Muscle layer of duodenum (tissue), 2 donors: ENCODE measurements around the gene LSMEM2.
"Not testable (repeated sequence)": the region's sequence is repeated elsewhere in the genome, so short reads cannot be mapped to it uniquely, and the experiment has no call there.

Experiments used
- H3K27ac ChIP-seq: one replicate; pipeline ENCODE4 v1.7.0; 2013; ENCODE audit warnings: mild to moderate bottlenecking, low read length
- H3K27me3 ChIP-seq: one replicate; pipeline ENCODE4 v1.7.0; 2013; ENCODE audit warnings: low read depth, mild to moderate bottlenecking, control low read depth, low read length
- H3K36me3 ChIP-seq, 2 donors: one replicate each; pipeline ENCODE4 v1.7.0; 2013; ENCODE audit warnings: low read length in 2 of 2, control low read depth in 1 of 2, mild to moderate bottlenecking in 1 of 2; ENCODE audit not compliant: insufficient read depth in 2 of 2, control insufficient read depth in 1 of 2
- H3K4me1 ChIP-seq, 2 donors: one replicate each; pipeline ENCODE4 v1.7.0; 2013; ENCODE audit warnings: low read length in 2 of 2, mild to moderate bottlenecking in 2 of 2, control low read depth in 1 of 2, moderate library complexity in 1 of 2; ENCODE audit not compliant: insufficient read depth in 2 of 2, control insufficient read depth in 1 of 2
- H3K4me3 ChIP-seq, 2 donors: one replicate each; pipeline ENCODE4 v1.7.0; 2013; ENCODE audit warnings: low read length in 2 of 2, low read depth in 1 of 2, mild to moderate bottlenecking in 1 of 2
- H3K9me3 ChIP-seq, 2 donors: one replicate each; pipeline ENCODE4 v1.7.0; 2013; ENCODE audit warnings: low read length in 2 of 2, control low read depth in 1 of 2, mild to moderate bottlenecking in 1 of 2; ENCODE audit not compliant: control insufficient read depth in 1 of 2
- donor health status: healthy.

Gene LSMEM2

GRCh38 chr3:50258979-50259378 lies 19.9 kb upstream of the LSMEM2 start:
- Histone ChIP-seq H3K4me3 (no peak overlapping the region), H3K9me3 (no peaks in the 10 kb centered on the region), H3K4me1 (peaks cover 6 to 19% of the 10 kb centered on the region in 2 donors), H3K36me3 (peaks cover 25 to 43% of the 10 kb centered on the region in 2 donors), H3K27ac (peak overlapping the region; percentile 63), H3K27me3 (no peaks in the 10 kb centered on the region)

GRCh38 chr3:50259432-50260026 lies 19.4 kb upstream of the LSMEM2 start:
- H3K4me1 ChIP-seq = peaks cover 9 to 24% of the 10 kb centered on the region in 2 donors
- H3K27ac ChIP-seq = peak overlapping the region; percentile 63
- no peaks in the 10 kb centered on the region for H3K9me3 ChIP-seq
- no peaks in the 10 kb centered on the region for H3K27me3 ChIP-seq
- peak overlapping the region in 1 of 2 donors; percentile 25 for H3K4me3 ChIP-seq
- H3K36me3 ChIP-seq = peaks cover 19 to 38% of the 10 kb centered on the region in 2 donors

GRCh38 chr3:50260027-50260941 lies 18.6 kb upstream of the LSMEM2 start:
- H3K36me3 ChIP-seq = peaks cover 19 to 30% of the 10 kb centered on the region in 2 donors
- peak overlapping the region; percentile 49 for H3K27ac ChIP-seq
- H3K4me3 ChIP-seq = peak overlapping the region; percentile 18 to 57
- peaks cover 14 to 29% of the 10 kb centered on the region in 2 donors for H3K4me1 ChIP-seq
- H3K9me3 ChIP-seq = no peaks in the 10 kb centered on the region
- no peaks in the 10 kb centered on the region for H3K27me3 ChIP-seq

- Histone ChIP-seq H3K4me3 (peak overlapping the region in 1 of 2 donors; percentile 57), H3K4me1 (peaks cover 20 to 36% of the 10 kb centered on the region in 2 donors), H3K36me3 (peaks cover 19 to 27% of the 10 kb centered on the region in 2 donors), H3K27ac (peak overlapping the region; percentile 49), H3K9me3 (no peaks in the 10 kb centered on the region), H3K27me3 (no peaks in the 10 kb centered on the region)
These were observed 17.9 kb upstream of the LSMEM2 start for GRCh38 chr3:50260942-50261441.

- Histone ChIP-seq H3K4me3 (peak overlapping the region in 1 of 2 donors; percentile 57), H3K9me3 (no peaks in the 10 kb centered on the region), H3K27ac (peak overlapping the region; percentile 49), H3K36me3 (peaks cover 15 to 22% of the 10 kb centered on the region in 2 donors), H3K4me1 (peaks cover 24 to 41% of the 10 kb centered on the region in 2 donors), H3K27me3 (no peaks in the 10 kb centered on the region)
These were observed 17.4 kb upstream of the LSMEM2 start for GRCh38 chr3:50261505-50261904.

GRCh38 chr3:50262200-50262599 lies 16.7 kb upstream of the LSMEM2 start:
- H3K27ac ChIP-seq, H3K4me3 ChIP-seq, H3K9me3 ChIP-seq, H3K27me3 ChIP-seq: not testable (repeated sequence)
- H3K4me1 ChIP-seq = peaks cover 29 to 46% of the 10 kb centered on the region in 2 donors
- peaks cover 8 to 15% of the 10 kb centered on the region in 2 donors for H3K36me3 ChIP-seq

GRCh38 chr3:50262778-50263177 lies 16.1 kb upstream of the LSMEM2 start:
- no peaks in the 10 kb centered on the region for H3K27me3 ChIP-seq
- no peak overlapping the region for H3K4me3 ChIP-seq
- H3K27ac ChIP-seq = no peak overlapping the region
- peaks cover 29 to 49% of the 10 kb centered on the region in 2 donors for H3K4me1 ChIP-seq
- H3K36me3 ChIP-seq = peaks cover 3 to 10% of the 10 kb centered on the region in 2 donors
- no peaks in the 10 kb centered on the region for H3K9me3 ChIP-seq

GRCh38 chr3:50263478-50264382 lies 15.2 kb upstream of the LSMEM2 start:
- H3K27ac ChIP-seq = peak overlapping the region; percentile 87
- peaks cover 0 to under 1% of the 10 kb centered on the region in 2 donors for H3K36me3 ChIP-seq
- no peaks in the 10 kb centered on the region for H3K9me3 ChIP-seq
- H3K27me3 ChIP-seq = no peaks in the 10 kb centered on the region
- peaks cover 36 to 58% of the 10 kb centered on the region in 2 donors for H3K4me1 ChIP-seq
- peak overlapping the region in 1 of 2 donors; percentile 40 for H3K4me3 ChIP-seq

- peak overlapping the region; percentile 87 for H3K27ac ChIP-seq
- H3K4me3 ChIP-seq = peak overlapping the region in 1 of 2 donors; percentile 40
- peaks cover 33 to 62% of the 10 kb centered on the region in 2 donors for H3K4me1 ChIP-seq
- H3K9me3 ChIP-seq = no peaks in the 10 kb centered on the region
- H3K36me3 ChIP-seq = no peaks in the 10 kb centered on the region
- no peaks in the 10 kb centered on the region for H3K27me3 ChIP-seq
These were observed 14.4 kb upstream of the LSMEM2 start for GRCh38 chr3:50264383-50264963.

GRCh38 chr3:50264964-50265485 lies 13.9 kb upstream of the LSMEM2 start:
- H3K4me1 ChIP-seq = peaks cover 33 to 58% of the 10 kb centered on the region in 2 donors
- H3K4me3 ChIP-seq = peak overlapping the region in 1 of 2 donors; percentile 27
- H3K27me3 ChIP-seq = no peaks in the 10 kb centered on the region
- H3K36me3 ChIP-seq = no peaks in the 10 kb centered on the region
- peak overlapping the region; percentile 87 for H3K27ac ChIP-seq
- no peaks in the 10 kb centered on the region for H3K9me3 ChIP-seq
